GM21526 (cell line): ENCODE results near the gene JMJD7.

ENCODE experiments used
- ATAC-seq: cut with Tn5 transposase; IDR thresholded peaks from one replicate; pipeline ENCODE4 v1.9.1; 2021; ENCODE audit warnings: moderate library complexity; ENCODE audit not compliant: unreplicated experiment, low FRiP score

JMJD7 gene

GRCh38 chr15:41858756-41859155 is 30.9 kb downstream of the JMJD7 start:
- no peak for ATAC-seq

GRCh38 chr15:41860049-41860828 is 32.3 kb downstream of the JMJD7 start:
- ATAC-seq = no peak

- ATAC-seq = no peak
Observed at GRCh38 chr15:41861736-41862356, 34.0 kb downstream of the JMJD7 start.

- ATAC-seq = no peak
Observed at GRCh38 chr15:41862515-41863116, 34.7 kb downstream of the JMJD7 start.

- ATAC-seq = no peak
Observed at GRCh38 chr15:41865490-41866055, 37.7 kb downstream of the JMJD7 start.

- ATAC-seq = no peak
Observed at GRCh38 chr15:41866263-41866703, 38.4 kb downstream of the JMJD7 start.

- ATAC-seq = no peak
Observed at GRCh38 chr15:41866872-41867579, 39.1 kb downstream of the JMJD7 start.

- ATAC-seq = no peak
Observed at GRCh38 chr15:41868321-41868720, 40.4 kb downstream of the JMJD7 start.

GRCh38 chr15:41869770-41870688 is 42.1 kb downstream of the JMJD7 start:
- ATAC-seq = no peak

GRCh38 chr15:41870689-41871081 is 42.8 kb downstream of the JMJD7 start:
- no peak for ATAC-seq

GRCh38 chr15:41871175-41871905 is 43.4 kb downstream of the JMJD7 start:
- no peak for ATAC-seq

- ATAC-seq = no peak
Observed at GRCh38 chr15:41872166-41872747, 44.4 kb downstream of the JMJD7 start.

- ATAC-seq = no peak
Observed at GRCh38 chr15:41873711-41874110, 45.8 kb downstream of the JMJD7 start.

- no peak for ATAC-seq
Observed at GRCh38 chr15:41874736-41875135, 46.8 kb downstream of the JMJD7 start.

GRCh38 chr15:41876007-41876406 is 48.1 kb downstream of the JMJD7 start:
- no peak for ATAC-seq

- ATAC-seq = no peak
Observed at GRCh38 chr15:41876689-41877088, 48.8 kb downstream of the JMJD7 start.

GRCh38 chr15:41877631-41878354 is 49.9 kb downstream of the JMJD7 start:
- ATAC-seq = no peak

- ATAC-seq = no peak
Observed at GRCh38 chr15:41878355-41878699, 50.4 kb downstream of the JMJD7 start.
